ENCODE results near the gene MCRS1. TPM values are rescaled to one million over a fixed set of nuclear protein-coding genes. Genes with fewer than 3 reads are reported as not detected.

Gene MCRS1
- total RNA-seq, 1 experiment from 2014 or later = 103 TPM

DNA sequence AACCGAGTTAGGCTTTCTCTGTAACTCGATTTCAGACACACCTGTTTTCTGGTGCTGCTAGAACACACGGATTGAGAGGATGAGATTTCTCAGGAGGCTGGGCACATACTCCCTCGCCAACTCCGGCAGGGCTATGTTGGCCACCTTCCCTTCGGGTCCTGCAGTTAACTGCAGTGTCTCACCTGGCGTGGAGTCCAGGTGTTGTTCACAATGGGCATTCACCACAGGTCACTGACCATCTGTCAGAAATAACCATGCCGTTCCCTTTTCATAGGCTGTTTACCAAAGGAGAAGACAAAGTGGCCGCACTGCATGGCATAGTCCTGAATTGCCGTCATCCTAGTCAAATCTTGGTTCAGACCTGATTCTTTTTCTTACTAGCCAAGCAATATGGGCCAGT is 34.6 kb downstream of the MCRS1 start:
- Histone ChIP-seq H4K8ac (replicated peaks; ENCODE audit: insufficient read length, low read depth, low read length) (no peak overlapping the region), H2BK20ac (ENCODE audit: low read depth, low read length, poor library complexity, severe bottlenecking) (no peak overlapping the region), H3K9ac (ENCODE audit: extremely low read depth, insufficient read length, low read length) (no peak overlapping the region), H3K4me2 (ENCODE audit: insufficient read depth, insufficient read length, low read length) (no peak overlapping the region), H3K4ac (ENCODE audit: low read depth, low read length) (no peak overlapping the region), H4K91ac (ENCODE audit: insufficient read length, low read depth, low read length) (no peak overlapping the region), H3K79me1 (ENCODE audit: insufficient read depth, low read depth, low read length, poor library complexity, severe bottlenecking) (no peaks in the 10 kb centered on the region), H4K20me1 (ENCODE audit: control insufficient read depth, insufficient read depth, insufficient read length) (no peaks in the 10 kb centered on the region), H3K79me2 (ENCODE audit: insufficient read depth, low read length) (no peaks in the 10 kb centered on the region), H3K9me3 (ENCODE audit: control insufficient read depth, low read depth, low read length) (no peaks in the 10 kb centered on the region), H2AFZ (ENCODE audit: low read length) (no peak overlapping the region), H3K56ac (ENCODE audit: insufficient read length, low read depth, low read length) (no peak overlapping the region), H3K27ac (ENCODE audit: insufficient read length, low read depth, low read length) (no peak overlapping the region), H3T11ph (ENCODE audit: low read length) (no peak overlapping the region), H3K23ac (ENCODE audit: insufficient read length, low read depth, low read length) (no peak overlapping the region), H2BK5ac (ENCODE audit: insufficient read length, low read length) (no peak overlapping the region), H3K14ac (ENCODE audit: insufficient read depth, low read length) (no peak overlapping the region), H2BK12ac (ENCODE audit: insufficient read length, low read depth, low read length) (no peak overlapping the region), H2BK120ac (ENCODE audit: low read depth, low read length, poor library complexity, severe bottlenecking) (no peak overlapping the region), H4K5ac (ENCODE audit: insufficient read length, low read depth, low read length) (no peak overlapping the region), H2BK15ac (ENCODE audit: low read depth, low read length) (no peak overlapping the region), H3K4me1 (ENCODE audit: insufficient read depth, low read length) (no peaks in the 10 kb centered on the region; the same call in 1 of the 2 replicates), H3K23me2 (ENCODE audit: insufficient read length, low read depth, low read length, poor library complexity, severe bottlenecking) (peaks cover 8% of the 10 kb centered on the region), H3K27me3 (ENCODE audit: insufficient read depth, low read length) (peaks cover 23% of the 10 kb centered on the region), H2AK5ac (ENCODE audit: insufficient read length, low read length) (no peak overlapping the region), H3K18ac (ENCODE audit: insufficient read length, low read depth, low read length) (no peak overlapping the region)
- peaks cover 4 to 15% of the 10 kb centered on the region in 2 experiments; a peak in 3 of 4 replicates for H3K4me1 Mint-ChIP-seq
- TF ChIP-seq, protein P1, sequence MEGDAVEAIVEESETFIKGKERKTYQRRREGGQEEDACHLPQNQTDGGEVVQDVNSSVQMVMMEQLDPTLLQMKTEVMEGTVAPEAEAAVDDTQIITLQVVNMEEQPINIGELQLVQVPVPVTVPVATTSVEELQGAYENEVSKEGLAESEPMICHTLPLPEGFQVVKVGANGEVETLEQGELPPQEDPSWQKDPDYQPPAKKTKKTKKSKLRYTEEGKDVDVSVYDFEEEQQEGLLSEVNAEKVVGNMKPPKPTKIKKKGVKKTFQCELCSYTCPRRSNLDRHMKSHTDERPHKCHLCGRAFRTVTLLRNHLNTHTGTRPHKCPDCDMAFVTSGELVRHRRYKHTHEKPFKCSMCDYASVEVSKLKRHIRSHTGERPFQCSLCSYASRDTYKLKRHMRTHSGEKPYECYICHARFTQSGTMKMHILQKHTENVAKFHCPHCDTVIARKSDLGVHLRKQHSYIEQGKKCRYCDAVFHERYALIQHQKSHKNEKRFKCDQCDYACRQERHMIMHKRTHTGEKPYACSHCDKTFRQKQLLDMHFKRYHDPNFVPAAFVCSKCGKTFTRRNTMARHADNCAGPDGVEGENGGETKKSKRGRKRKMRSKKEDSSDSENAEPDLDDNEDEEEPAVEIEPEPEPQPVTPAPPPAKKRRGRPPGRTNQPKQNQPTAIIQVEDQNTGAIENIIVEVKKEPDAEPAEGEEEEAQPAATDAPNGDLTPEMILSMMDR (conservative IDR thresholded peaks at IDR 0.05) = no peak
- peak; percentile 18 for DNase-seq
- H3K27me3 Mint-ChIP-seq (ENCODE audit: low read depth) = peaks cover 47% of the 10 kb centered on the region
- no CpG with 5 or more reads among the region's 10 CpGs for WGBS (ENCODE audit: extremely low coverage, insufficient read length, low lambda C conversion rate)
- no peaks in the 10 kb centered on the region; a peak in 1 of 5 replicates for H3K9me3 Mint-ChIP-seq
- no peak overlapping the region for H3K4me3 Mint-ChIP-seq
- peaks cover 0 to 8% (median 3%) of the 10 kb centered on the region in 3 experiments; a peak in 5 of 7 replicates for H3K36me3 Mint-ChIP-seq (ENCODE audit: insufficient read depth in 1 of 3, low read depth in 3 of 3)
- no peak overlapping the region for H3K27ac Mint-ChIP-seq

All from H9 (cell line).